ENCODE results near the gene C1GALT1.

C1GALT1 gene

DNA sequence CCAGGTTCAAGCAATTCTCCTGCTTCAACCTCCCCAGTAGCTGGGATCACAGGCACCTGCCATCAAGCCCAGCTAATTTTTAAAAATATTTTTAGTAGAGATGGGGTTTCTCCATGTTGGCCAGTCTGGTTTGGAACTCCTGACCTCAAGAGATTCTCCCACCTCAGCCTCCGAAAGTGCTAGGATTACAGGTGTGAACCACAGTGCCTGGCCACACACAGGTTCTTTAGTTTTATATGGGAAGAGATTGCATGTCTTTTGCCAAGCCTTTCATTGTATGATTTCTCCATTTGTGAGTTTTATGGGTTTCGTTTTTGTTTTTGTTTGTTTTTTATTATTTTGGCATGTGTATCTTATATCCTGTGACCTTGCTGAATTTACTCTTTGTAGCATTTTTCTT, 40.9 kb downstream of the C1GALT1 start:
- DNase-seq (ENCODE audit: low read depth), result no peak
- H3K4me3 ChIP-seq (ENCODE audit: low read depth, low read length), result no peak overlapping the region
- in situ Hi-C loops (cut with HindIII; ENCODE audit: low sequenced_read_pairs), result no loop called here
- TF ChIP-seq, protein P1, sequence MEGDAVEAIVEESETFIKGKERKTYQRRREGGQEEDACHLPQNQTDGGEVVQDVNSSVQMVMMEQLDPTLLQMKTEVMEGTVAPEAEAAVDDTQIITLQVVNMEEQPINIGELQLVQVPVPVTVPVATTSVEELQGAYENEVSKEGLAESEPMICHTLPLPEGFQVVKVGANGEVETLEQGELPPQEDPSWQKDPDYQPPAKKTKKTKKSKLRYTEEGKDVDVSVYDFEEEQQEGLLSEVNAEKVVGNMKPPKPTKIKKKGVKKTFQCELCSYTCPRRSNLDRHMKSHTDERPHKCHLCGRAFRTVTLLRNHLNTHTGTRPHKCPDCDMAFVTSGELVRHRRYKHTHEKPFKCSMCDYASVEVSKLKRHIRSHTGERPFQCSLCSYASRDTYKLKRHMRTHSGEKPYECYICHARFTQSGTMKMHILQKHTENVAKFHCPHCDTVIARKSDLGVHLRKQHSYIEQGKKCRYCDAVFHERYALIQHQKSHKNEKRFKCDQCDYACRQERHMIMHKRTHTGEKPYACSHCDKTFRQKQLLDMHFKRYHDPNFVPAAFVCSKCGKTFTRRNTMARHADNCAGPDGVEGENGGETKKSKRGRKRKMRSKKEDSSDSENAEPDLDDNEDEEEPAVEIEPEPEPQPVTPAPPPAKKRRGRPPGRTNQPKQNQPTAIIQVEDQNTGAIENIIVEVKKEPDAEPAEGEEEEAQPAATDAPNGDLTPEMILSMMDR (IDR thresholded peaks at IDR 0.05; ENCODE audit: low read depth, low read length, missing control alignments), result no peak

DNA sequence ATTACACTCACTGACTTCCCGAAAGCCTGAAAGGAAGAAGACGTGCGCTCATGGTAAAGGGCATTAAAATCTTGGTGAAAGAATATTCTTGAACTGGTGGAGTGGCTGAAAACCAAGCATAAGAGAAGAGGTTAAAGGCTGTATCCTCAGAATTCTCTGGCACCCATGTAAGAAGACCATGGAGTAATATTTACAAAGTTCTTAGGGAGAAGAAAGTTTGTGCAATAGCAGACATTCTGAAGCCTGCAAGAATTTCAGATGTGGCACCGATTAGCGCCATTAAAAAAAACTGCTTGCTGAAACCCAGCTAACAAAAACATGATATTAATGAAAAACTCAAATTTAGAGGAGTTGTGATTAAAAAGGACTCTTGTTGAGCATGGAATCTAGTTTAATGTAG, 44.1 kb downstream of the C1GALT1 start:
- no peak overlapping the region for H3K4me3 ChIP-seq (ENCODE audit: low read depth, low read length)
- in situ Hi-C loops (cut with HindIII; ENCODE audit: low sequenced_read_pairs), result no loop called here
- TF ChIP-seq, protein P1 (IDR thresholded peaks at IDR 0.05; ENCODE audit: low read depth, low read length, missing control alignments), result no peak
- no peak for DNase-seq (ENCODE audit: low read depth)

DNA sequence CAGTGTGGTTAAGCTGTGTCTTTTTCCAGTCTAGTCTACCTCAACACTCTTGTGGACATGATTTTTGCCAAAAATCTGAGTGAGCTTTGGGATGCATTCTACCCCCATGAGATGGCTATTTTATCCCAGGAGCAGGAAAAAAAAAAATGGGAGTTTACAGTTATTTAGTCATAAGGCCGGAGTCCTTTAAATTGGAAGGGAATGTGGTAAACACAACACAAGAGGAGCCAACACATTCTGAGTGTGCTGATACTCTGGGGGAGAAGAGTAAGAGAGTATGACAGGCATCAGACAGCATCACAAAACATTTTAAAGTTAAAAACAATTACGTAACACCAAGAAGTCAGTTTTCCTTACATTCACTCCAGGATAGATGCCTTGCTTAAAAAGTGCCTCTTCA, 46.1 kb downstream of the C1GALT1 start:
- TF ChIP-seq, protein P1 (IDR thresholded peaks at IDR 0.05; ENCODE audit: low read depth, low read length, missing control alignments), result no peak
- in situ Hi-C loops (cut with HindIII; ENCODE audit: low sequenced_read_pairs), result no loop called here
- no peak overlapping the region for H3K4me3 ChIP-seq (ENCODE audit: low read depth, low read length)
- DNase-seq (ENCODE audit: low read depth), result no peak

DNA sequence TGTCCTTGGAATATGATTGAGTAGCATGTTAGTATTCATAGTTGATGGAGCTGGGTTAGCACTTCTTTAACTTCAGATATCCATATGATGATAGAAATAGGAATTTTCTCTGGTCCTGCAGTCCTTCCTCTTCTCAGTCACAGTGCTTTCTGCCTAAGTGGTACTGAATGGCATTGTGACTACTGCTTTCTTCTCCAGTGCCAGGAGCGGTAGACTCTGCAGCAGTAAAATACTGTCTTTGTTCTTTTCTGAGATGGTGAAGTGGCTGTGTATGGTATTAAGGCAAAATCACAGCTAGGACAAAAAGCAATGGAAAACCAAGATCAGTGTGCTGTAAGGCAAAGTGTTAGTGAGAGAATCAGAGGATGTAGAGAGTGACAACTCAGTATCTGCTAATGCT, 46.6 kb downstream of the C1GALT1 start:
- in situ Hi-C loops (cut with HindIII; ENCODE audit: low sequenced_read_pairs), result no loop called here
- DNase-seq (ENCODE audit: low read depth), result no peak
- TF ChIP-seq, protein P1 (IDR thresholded peaks at IDR 0.05; ENCODE audit: low read depth, low read length, missing control alignments), result no peak
- H3K4me3 ChIP-seq (ENCODE audit: low read depth, low read length), result no peak overlapping the region

DNA sequence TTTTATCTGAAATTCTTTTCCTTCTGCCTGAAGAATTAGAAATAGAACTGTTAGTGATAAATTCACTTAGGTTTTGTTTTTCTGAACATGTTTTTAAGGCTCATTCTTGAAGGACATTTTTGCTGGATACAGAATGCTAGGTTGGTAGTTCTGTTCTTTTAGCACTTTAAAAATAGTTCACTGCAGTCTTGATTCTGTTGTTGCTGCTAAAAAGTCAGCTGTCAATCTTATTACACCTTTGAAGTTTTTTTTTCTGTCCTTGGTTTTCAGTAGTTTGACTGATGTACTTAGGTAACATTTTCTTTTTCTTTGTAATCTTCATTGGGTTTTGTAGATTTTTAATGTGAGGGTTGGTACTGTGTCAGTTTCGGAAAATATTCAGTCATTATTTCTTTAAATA, 48.7 kb downstream of the C1GALT1 start:
- in situ Hi-C loops (cut with HindIII; ENCODE audit: low sequenced_read_pairs), result no loop called here
- DNase-seq (ENCODE audit: low read depth), result no peak
- TF ChIP-seq, protein P1 (IDR thresholded peaks at IDR 0.05; ENCODE audit: low read depth, low read length, missing control alignments), result no peak
- no peak overlapping the region for H3K4me3 ChIP-seq (ENCODE audit: low read depth, low read length)

DNA sequence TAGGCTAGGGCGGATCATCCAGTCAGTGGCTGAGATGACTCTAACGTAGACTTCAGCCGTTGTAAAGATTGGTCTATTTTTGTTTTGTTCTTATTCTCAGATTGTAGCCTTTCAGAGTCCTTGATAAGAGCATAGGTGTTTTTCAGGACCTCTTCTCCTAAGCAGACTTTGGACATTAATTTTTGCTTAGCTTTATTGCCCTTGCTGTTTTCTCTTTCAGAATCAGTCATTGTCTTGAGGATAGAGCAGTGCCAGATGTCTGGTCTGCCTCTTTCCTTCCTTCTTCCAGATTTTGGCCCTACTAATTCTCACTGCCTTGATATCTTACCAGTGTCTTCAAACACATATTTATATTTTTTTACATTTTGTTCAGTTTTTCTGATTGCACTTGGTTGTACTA, 49.5 kb downstream of the C1GALT1 start:
- in situ Hi-C loops (cut with HindIII; ENCODE audit: low sequenced_read_pairs), result no loop called here
- TF ChIP-seq, protein P1 (IDR thresholded peaks at IDR 0.05; ENCODE audit: low read depth, low read length, missing control alignments), result no peak
- H3K4me3 ChIP-seq (ENCODE audit: low read depth, low read length), result no peak overlapping the region
- no peak for DNase-seq (ENCODE audit: low read depth)

DNA sequence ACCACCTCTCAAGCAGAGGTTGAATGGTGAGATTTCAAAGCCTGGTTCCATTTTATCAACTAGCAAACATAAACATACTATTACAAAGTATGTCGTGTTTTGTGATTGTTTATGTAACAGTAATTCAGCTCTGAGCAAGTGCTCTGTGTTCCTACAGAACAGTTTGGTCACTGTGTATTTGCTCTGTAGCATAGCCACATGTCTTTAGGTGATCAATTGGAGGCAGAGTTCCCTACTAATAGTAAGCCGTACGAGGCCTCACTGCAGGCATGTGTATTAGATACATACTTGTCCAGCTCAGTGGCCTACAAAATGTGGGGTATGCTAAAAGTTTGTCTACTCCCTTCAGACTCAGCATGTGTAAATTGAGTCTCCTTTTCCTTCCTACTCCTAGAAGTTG, 53.0 kb downstream of the C1GALT1 start:
- TF ChIP-seq, protein P1 (IDR thresholded peaks at IDR 0.05; ENCODE audit: low read depth, low read length, missing control alignments), result no peak
- H3K4me3 ChIP-seq (ENCODE audit: low read depth, low read length), result no peak overlapping the region
- in situ Hi-C loops (cut with HindIII; ENCODE audit: low sequenced_read_pairs), result no loop called here
- DNase-seq (ENCODE audit: low read depth), result no peak
